C4-2B (cell line): ENCODE measurements around the gene DNAH17.

Source experiments
- CTCF ChIP-seq: fragments of 450-650 bp; conservative IDR thresholded peaks from 2 replicates; pipeline ENCODE4 v1.5.1; 2017; ENCODE audit warnings: mild to moderate bottlenecking
- ZFX ChIP-seq: fragments of 450-650 bp; IDR thresholded peaks from 2 replicates; pipeline ENCODE4 v1.6.1; 2017

- TF ChIP-seq CTCF (no peak), ZFX (no peak)
These were observed 141.7 kb downstream of the DNAH17 start for GRCh38 chr17:78435330-78436005.
